A549 (cell line): ENCODE measurements around the gene FMO2. TPM values are rescaled to one million over a fixed set of nuclear protein-coding genes. Genes with fewer than 3 reads are reported as not detected.

Experiments used
- ATAC-seq, 2 experiments: fragments of 200-7000 bp in 1 of 2; fragments of >200 bp in 1 of 2; cut with Nextera tagmentation in 1 of 2; cut with Tn5 transposase in 1 of 2; 3 replicates each; pipeline versions ENCODE4 v1.8.0 to v1.9.1; 2018 to 2020; ENCODE audit warnings: mild to moderate bottlenecking in 1 of 2, moderate library complexity in 1 of 2
- CTCF ChIA-PET: fragments of 300-600 bp; sonication (Branson Sonifier 250); formaldehyde crosslinking; extraction: SDS; loops from one replicate; lab custom pipeline; 2021; ENCODE audit warnings: antibody characterized with exemption, inconsistent platforms; lab: Yijun Ruan, JAX
- POLR2A ChIA-PET: fragments of 350-600 bp; formaldehyde crosslinking; extraction: SDS; loops from one replicate; lab custom pipeline; 2021; ENCODE audit warnings: antibody characterized with exemption, inconsistent platforms; lab: Yijun Ruan, JAX
- DNase-seq, 2 experiments: peaks; one replicate each; pipeline versions ENCODE4 v3.0.0 to v3.0.0-alpha.2; 2011 to 2016; ENCODE audit warnings: low read depth in 1 of 2, low spot score in 1 of 2
- FAIRE-seq: peaks from 2 replicates; lab custom pipeline; 2011; peaks lifted over from hg19 to GRCh38; lab: Jason Lieb, UNC
- H3K27ac ChIP-seq, 2 experiments: fragments of >200 bp; sonication (Bioruptor Twin); formaldehyde crosslinking; 3 replicates each; pipeline ENCODE4 v1.5.1; 2016 to 2017
- H3K4me1 ChIP-seq: fragments of >200 bp; sonication (Bioruptor Twin); formaldehyde crosslinking; 3 replicates; pipeline ENCODE4 v1.6.1; 2016
- H3K4me2 ChIP-seq: fragments of >200 bp; sonication (Bioruptor Twin); formaldehyde crosslinking; 3 replicates; pipeline ENCODE4 v1.6.1; 2016
- H3K4me3 ChIP-seq: fragments of >200 bp; sonication (Bioruptor Twin); formaldehyde crosslinking; 3 replicates; pipeline ENCODE4 v1.5.1; 2016
- H3K9me3 ChIP-seq: fragments of >200 bp; sonication (Bioruptor Twin); formaldehyde crosslinking; 3 replicates; pipeline ENCODE4 v1.6.1; 2016
- ATOH8 ChIP-seq: fragments of 250-450 bp; sonication (Bioruptor Pico); IDR thresholded peaks from 2 replicates; pipeline ENCODE4 v1.5.0; 2020; ENCODE audit warnings: low read depth, mild to moderate bottlenecking, moderate library complexity
- CBX8 ChIP-seq: fragments of 200-600 bp; sonication (generic); IDR thresholded peaks from 2 replicates; pipeline ENCODE4 v1.6.1; 2016
- EHF ChIP-seq: fragments of 250-450 bp; sonication (Bioruptor Pico); IDR thresholded peaks from 2 replicates; pipeline ENCODE4 v1.5.0; 2020; ENCODE audit warnings: mild to moderate bottlenecking
- FOXS1 ChIP-seq: fragments of 250-450 bp; sonication (Bioruptor Pico); IDR thresholded peaks from 2 replicates; pipeline ENCODE4 v1.5.0; 2020; ENCODE audit warnings: mild to moderate bottlenecking, moderate library complexity
- GATA3 ChIP-seq: IDR thresholded peaks from 2 replicates; pipeline ENCODE4 v1.6.1; 2012; ENCODE audit warnings: borderline replicate concordance
- JUN ChIP-seq, 2 experiments: fragments of >200 bp; sonication (Bioruptor Twin); formaldehyde crosslinking; IDR thresholded peaks; 2 replicates in 1 of 2; 3 replicates in 1 of 2; pipeline ENCODE4 v1.6.1; 2016 to 2017
- KDM1A ChIP-seq: fragments of 200-600 bp; sonication (generic); IDR thresholded peaks from 2 replicates; pipeline ENCODE4 v1.6.1; 2016; ENCODE audit warnings: low read depth, mild to moderate bottlenecking
- KDM5A ChIP-seq: fragments of 200-600 bp; sonication (generic); IDR thresholded peaks from 2 replicates; pipeline ENCODE4 v1.6.1; 2016; ENCODE audit warnings: antibody characterized with exemption, mild to moderate bottlenecking
- MAX ChIP-seq: IDR thresholded peaks from 2 replicates; pipeline ENCODE4 v1.6.1; 2012
- NFE2L2 ChIP-seq: fragments of 150-350 bp; conservative IDR thresholded peaks from 2 replicates; pipeline ENCODE4 v1.6.1; 2014; ENCODE audit warnings: low read length
- NPAS2 ChIP-seq: fragments of 250-450 bp; sonication (Bioruptor Pico); IDR thresholded peaks from 2 replicates; pipeline ENCODE4 v1.8.0; 2022; ENCODE audit warnings: mild to moderate bottlenecking, moderate library complexity, borderline replicate concordance
- POLR2A ChIP-seq: IDR thresholded peaks from 2 replicates; pipeline ENCODE4 v1.6.1; 2012; ENCODE audit warnings: mild to moderate bottlenecking, low read length
- RAD21 ChIP-seq, 2 experiments: fragments of >200 bp in 1 of 2; sonication (Bioruptor Twin) in 1 of 2; formaldehyde crosslinking in 1 of 2; IDR thresholded peaks in 1 of 2; conservative IDR thresholded peaks in 1 of 2; 2 replicates in 1 of 2; 3 replicates in 1 of 2; pipeline ENCODE4 v1.6.1; 2012 to 2018; ENCODE audit warnings: inconsistent platforms in 1 of 2
- RARB ChIP-seq: fragments of 250-450 bp; sonication (Bioruptor Pico); IDR thresholded peaks from 2 replicates; pipeline ENCODE4 v1.8.0; 2021; ENCODE audit warnings: mild to moderate bottlenecking, moderate library complexity
- RCOR1 ChIP-seq: fragments of 150-350 bp; IDR thresholded peaks from 2 replicates; pipeline ENCODE4 v1.6.1; 2014; ENCODE audit warnings: antibody characterized with exemption, low read length, low read depth
- SMC3 ChIP-seq: fragments of >200 bp; sonication (Bioruptor Twin); formaldehyde crosslinking; IDR thresholded peaks from 3 replicates; pipeline ENCODE4 v1.6.1; 2018; ENCODE audit warnings: inconsistent platforms
- TP53 ChIP-seq: fragments of 250-450 bp; sonication (Bioruptor Pico); IDR thresholded peaks from 2 replicates; pipeline ENCODE4 v1.5.0; 2021; ENCODE audit warnings: mild to moderate bottlenecking, moderate library complexity
- ZNF302 ChIP-seq: fragments of 250-450 bp; sonication (Bioruptor Pico); IDR thresholded peaks from 2 replicates; pipeline ENCODE4 v1.9.0; 2021; ENCODE audit warnings: inconsistent platforms, mild to moderate bottlenecking, moderate library complexity
- ZSCAN20 ChIP-seq: fragments of 250-450 bp; sonication (Bioruptor Pico); IDR thresholded peaks from 2 replicates; pipeline ENCODE4 v1.8.0; 2022; ENCODE audit warnings: mild to moderate bottlenecking, moderate library complexity
- WGBS: methylation state at CpG from one replicate; pipeline ENCODE4 v1.1.6; 2017; ENCODE audit errors: missing lambda C conversion rate; 5-methylcytosine and 5-hydroxymethylcytosine counted together
- polyA plus RNA-seq, 4 experiments: library from polyadenylated mRNA; depleted of rRNA in 3 of 4; stranded (reverse); fragments of >200 nt; fragmentation: RNase III in 1 of 4; extraction: RNeasy Plus Mini Kit Qiagen cat#74134 plus additional on column Dnase treatment in 1 of 4; gene quantifications; 2 replicates in 3 of 4; 3 replicates in 1 of 4; pipeline ENCODE4 v1.2.3, GENCODE V29; 2011 to 2017
- TF ChIP-seq, protein P1 (sequence below): fragments of >200 bp; sonication (Bioruptor Twin); formaldehyde crosslinking; IDR thresholded peaks from 2 replicates; pipeline ENCODE4 v1.6.1; 2016
- TF ChIP-seq, protein P2 (sequence below): IDR thresholded peaks from 2 replicates; pipeline ENCODE4 v1.6.1; 2012

FMO2 gene
- polyA plus RNA-seq, 2 of the 4 experiments (the other 2 are of a cell fraction), result not detected

DNA sequence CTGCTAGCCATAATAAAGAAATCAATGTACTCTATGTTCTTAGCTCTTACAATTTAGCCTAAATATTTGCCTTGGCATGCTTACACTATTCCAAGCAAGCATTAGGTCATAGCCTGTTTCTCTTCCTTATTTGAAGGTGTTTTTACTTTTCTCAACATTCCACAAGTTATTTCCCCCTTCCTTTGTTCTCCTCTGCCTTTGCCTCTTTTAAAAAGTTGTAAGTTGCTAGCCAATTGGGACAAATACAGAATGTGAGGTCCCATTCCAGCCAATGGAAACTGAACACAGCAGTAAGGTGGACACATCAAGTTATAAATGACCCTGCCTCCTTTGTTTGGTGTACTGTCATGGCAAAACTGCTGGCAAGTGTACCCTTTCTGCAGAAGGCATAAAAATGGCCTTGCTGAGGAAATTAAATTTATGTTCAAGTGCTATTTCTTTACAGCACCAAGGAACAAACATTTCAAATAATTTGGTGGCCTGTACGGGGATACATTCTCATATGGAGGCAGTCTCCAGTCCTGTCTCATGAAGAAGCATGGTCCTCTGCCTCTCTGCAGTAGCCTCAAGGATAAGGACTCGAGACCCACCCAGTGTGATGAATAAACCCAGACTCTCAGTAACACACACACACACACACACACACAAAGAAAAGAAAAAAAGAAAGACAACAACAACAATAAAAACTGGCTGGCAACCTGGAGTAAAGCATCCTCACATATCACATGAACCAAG, 34.4 kb downstream of the FMO2 start:
- Histone ChIP-seq H3K27ac (no peak overlapping the region), H3K4me1 (no peaks in the 10 kb centered on the region), H3K4me3 (no peak overlapping the region), H3K4me2 (no peak overlapping the region), H3K9me3 (no peaks in the 10 kb centered on the region)
- 6% methylated on average over 2 of the region's 2 CpGs for WGBS
- POLR2A ChIA-PET, result no interaction called here
- CTCF ChIA-PET, result no interaction called here
- no peak for ATAC-seq
- DNase-seq, result no peak
- TF ChIP-seq KDM5A (no peak), JUN (IDR thresholded peaks at IDR 0.05) (no peak), EHF (no peak), TP53 (CRISPR knock-in tag) (no peak), RAD21 (conservative IDR thresholded peaks at IDR 0.05 in 1 of 2, IDR thresholded peaks at IDR 0.05 in 1 of 2) (no peak), CBX8 (no peak), MAX (no peak), ATOH8 (no peak), RARB (CRISPR knock-in tag) (no peak), POLR2A (no peak), GATA3 (no peak), SMC3 (no peak), FOXS1 (CRISPR knock-in tag) (no peak), ZSCAN20 (CRISPR knock-in tag) (no peak)
- TF ChIP-seq, protein P1, sequence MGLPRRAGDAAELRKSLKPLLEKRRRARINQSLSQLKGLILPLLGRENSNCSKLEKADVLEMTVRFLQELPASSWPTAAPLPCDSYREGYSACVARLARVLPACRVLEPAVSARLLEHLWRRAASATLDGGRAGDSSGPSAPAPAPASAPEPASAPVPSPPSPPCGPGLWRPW, result no peak
- no peak for FAIRE-seq

DNA sequence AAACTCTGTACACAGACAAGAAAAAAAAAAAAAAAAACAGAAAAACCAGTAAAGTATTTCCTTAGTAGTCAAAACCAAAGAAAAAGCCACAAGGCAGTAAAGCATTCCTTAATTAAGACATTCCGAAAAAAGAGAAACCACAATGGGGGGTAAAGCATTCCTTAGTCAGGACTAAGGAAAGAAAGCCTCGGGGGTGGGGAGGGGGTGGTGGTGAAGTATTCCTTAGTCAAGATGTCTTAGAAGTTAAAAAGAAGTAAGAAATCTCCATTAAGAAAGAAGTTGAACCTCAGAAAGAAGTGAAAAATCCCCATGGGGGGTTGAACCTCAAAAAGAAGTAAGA, 35.0 kb downstream of the FMO2 start:
- ChIA-PET POLR2A (no interaction called here), CTCF (no interaction called here)
- Histone ChIP-seq H3K4me2 (no peak overlapping the region), H3K9me3 (no peaks in the 10 kb centered on the region), H3K4me1 (no peaks in the 10 kb centered on the region), H3K27ac (no peak overlapping the region), H3K4me3 (no peak overlapping the region)
- FAIRE-seq, result no peak
- no peak for ATAC-seq
- 38% methylated on average over 2 of the region's 2 CpGs for WGBS
- no peak for DNase-seq
- TF ChIP-seq KDM1A, result no peak
- TF ChIP-seq ZNF302, result no peak

- no peak for FAIRE-seq
- H3K4me2 ChIP-seq, result no peak overlapping the region
- ChIA-PET CTCF (no interaction called here), POLR2A (no interaction called here)
- H3K4me1 ChIP-seq, result no peaks in the 10 kb centered on the region
- 78% methylated on average over 11 of the region's 11 CpGs for WGBS
- H3K4me3 ChIP-seq, result no peak overlapping the region
- H3K9me3 ChIP-seq, result no peaks in the 10 kb centered on the region
- TF ChIP-seq NFE2L2, result no peak
- TF ChIP-seq RCOR1, result no peak
- no peak for ATAC-seq
- DNase-seq, result no peak
- H3K27ac ChIP-seq, result no peak overlapping the region
These were observed 35.5 kb downstream of the FMO2 start for GRCh38 chr1:171220581-171221054.

GRCh38 chr1:171221665-171222591, 36.8 kb downstream of the FMO2 start:
- ChIA-PET CTCF (interaction anchor here (1.0 to 1.4 kb wide), 2 partner anchors 92 to 1294 kb away, joined by 3 to 4 read pairs; partner anchors contain the start of gene FMO4), POLR2A (no interaction called here)
- no peak overlapping the region for H3K4me3 ChIP-seq
- H3K4me1 ChIP-seq, result no peaks in the 10 kb centered on the region
- ATAC-seq (no peak), FAIRE-seq (no peak), DNase-seq (no peak)
- no peak overlapping the region for H3K4me2 ChIP-seq
- no peak overlapping the region for H3K27ac ChIP-seq
- no peak for TF ChIP-seq ATOH8
- TF ChIP-seq KDM5A, result no peak
- TF ChIP-seq, protein P2, sequence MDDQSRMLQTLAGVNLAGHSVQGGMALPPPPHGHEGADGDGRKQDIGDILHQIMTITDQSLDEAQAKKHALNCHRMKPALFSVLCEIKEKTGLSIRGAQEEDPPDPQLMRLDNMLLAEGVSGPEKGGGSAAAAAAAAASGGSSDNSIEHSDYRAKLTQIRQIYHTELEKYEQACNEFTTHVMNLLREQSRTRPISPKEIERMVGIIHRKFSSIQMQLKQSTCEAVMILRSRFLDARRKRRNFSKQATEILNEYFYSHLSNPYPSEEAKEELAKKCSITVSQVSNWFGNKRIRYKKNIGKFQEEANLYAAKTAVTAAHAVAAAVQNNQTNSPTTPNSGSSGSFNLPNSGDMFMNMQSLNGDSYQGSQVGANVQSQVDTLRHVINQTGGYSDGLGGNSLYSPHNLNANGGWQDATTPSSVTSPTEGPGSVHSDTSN, result no peak
- no peak for TF ChIP-seq NPAS2
- TF ChIP-seq FOXS1 (CRISPR knock-in tag), result no peak
- no peaks in the 10 kb centered on the region for H3K9me3 ChIP-seq
- 39% methylated on average over 5 of the region's 5 CpGs for WGBS
